ENCODE measurements around the gene GUSB.
"Not testable (repeated sequence)": the region's sequence is repeated elsewhere in the genome, so short reads cannot be mapped to it uniquely, and the experiment has no call there.

The GUSB gene

GRCh38 chr7:65974876-65975275, 7.1 kb downstream of the GUSB start:
- DNase-seq: no peak

DNA sequence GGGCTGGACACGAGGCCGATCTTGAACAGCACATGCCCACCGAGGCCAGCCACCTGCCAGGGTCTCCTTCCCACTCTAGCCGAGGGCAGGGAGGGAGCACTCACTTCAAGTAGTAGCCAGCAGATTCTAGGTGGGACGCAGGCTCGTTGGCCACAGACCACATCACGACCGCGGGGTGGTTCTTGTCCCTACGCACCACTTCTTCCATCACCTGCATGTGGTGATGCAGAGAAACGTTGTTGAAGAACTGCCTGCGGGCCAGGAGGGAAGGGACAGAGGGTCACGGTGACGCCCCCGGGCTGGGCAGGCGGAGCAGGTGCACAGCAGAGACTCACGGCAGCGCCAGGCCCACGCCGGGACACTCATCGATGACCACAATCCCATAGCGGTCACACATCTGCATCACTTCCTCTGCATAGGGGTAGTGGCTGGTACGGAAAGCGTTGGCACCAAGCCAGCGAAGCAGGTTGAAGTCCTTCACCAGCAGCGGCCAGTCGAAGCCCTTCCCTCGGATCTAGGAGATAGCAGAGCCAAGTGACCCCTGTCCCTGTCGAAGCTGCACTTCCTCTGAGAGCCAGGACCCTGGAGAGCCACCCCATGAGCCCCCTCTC, 7.7 kb downstream of the GUSB start:
- no peak for DNase-seq

GRCh38 chr7:65972976-65973375, 9.0 kb downstream of the GUSB start:
- DNase-seq: no peak

- DNase-seq: no peak
Observed at GRCh38 chr7:65971021-65971420, 11.0 kb downstream of the GUSB start.

- DNase-seq: no peak
Observed at GRCh38 chr7:65968256-65969185, 13.5 kb downstream of the GUSB start.

DNA sequence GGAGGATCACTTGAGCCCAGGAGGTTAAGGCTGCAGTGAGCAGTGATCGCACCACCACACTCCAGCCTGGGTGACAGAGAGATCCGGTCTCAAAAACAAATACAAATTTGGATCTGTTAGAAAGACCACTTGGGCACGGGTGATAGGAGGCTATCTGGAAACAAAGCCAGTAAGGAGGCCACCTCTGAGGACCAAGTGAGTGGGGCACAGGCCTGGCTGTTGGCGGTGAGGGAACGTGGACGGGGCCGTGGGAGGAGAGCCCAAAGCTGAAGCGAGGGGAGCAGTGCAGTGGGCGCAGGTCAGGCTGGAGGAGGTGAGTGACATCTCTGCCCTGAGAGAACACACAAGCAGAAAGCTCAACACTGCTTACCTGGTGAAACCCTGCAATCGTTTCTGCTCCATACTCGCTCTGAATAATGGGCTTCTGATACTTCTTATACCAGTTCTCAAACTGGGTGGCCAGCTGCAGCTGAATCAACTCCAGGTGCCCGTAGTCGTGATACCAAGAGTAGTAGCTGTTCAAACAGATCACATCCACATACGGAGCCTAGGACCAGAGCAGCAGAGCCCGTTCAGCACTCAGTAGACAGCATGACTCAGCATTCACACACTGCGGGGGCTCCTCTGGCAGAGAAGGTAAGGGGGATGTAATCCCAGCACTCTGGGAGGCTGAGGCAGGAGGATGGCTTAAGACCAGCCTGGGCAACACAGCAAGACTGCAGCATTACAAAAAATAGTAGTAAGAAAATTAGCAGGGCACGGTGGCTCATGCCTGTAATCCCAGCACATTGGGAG, 14.5 kb downstream of the GUSB start:
- no peak for DNase-seq

GRCh38 chr7:65966146-65966545, 15.9 kb downstream of the GUSB start:
- DNase-seq: no peak

GRCh38 chr7:65964671-65965070, 17.3 kb downstream of the GUSB start:
- not testable (repeated sequence) for DNase-seq

DNA sequence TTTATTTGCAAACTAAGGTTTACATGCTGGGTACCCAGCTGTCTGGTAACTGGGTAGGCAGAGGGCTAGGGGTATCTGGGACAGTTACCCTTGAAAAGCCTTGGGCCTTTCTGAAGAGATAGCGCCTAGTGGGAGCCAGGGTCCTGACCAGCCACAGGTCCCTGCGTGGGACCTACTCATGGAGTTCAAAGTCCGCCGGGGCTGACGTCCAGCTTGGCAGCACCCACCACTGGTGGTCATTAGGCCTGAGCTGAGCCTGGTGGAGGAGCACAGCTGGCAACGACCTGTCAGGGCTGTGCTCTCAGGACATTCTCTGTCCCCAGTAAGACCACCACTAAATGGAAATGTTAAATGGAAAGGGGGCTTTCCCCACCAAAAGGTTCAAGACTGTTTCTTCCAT, 20.0 kb downstream of the GUSB start:
- DNase-seq: no peak

GRCh38 chr7:65960351-65961074, 21.5 kb downstream of the GUSB start:
- DNase-seq: no peak

GRCh38 chr7:65955718-65956117, 26.3 kb downstream of the GUSB start:
- no peak for DNase-seq

GRCh38 chr7:65953890-65954450, 28.0 kb downstream of the GUSB start:
- DNase-seq: no peak

DNA sequence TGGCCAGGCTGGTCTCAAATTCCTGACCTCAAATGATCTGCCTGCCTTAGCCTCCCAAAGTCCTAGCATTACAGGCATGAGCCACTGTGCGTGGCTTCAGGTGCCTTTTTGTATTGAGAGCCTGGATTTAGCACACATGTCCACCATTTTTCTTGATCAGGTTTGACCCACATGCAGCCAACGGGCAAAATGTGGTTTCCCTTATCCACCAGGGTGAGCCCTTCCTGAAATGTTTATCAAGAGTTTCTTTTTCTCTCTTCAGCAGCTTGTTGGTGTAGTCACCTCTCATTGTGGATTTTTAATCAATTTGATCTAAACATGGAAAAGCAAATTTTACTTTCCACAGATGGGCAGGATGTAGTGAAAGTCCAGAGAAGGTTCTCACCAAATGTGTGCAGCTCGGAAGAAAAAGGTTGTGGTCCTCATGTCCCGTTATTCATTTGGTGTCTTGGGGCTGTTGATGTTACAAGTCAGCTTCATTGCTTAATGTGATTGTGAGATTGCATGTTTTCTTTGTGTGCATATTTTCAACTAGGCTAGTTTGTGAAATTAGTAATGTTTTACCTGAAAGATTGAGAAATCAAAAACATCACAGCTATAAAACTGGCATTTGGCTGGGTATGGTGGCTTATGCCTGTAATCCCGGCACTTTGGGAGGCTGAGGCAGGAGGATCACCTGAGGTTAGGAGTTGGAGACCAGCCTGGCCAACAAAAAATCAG, 28.9 kb downstream of the GUSB start:
- DNase-seq: no peak

- no peak for DNase-seq
Observed at GRCh38 chr7:65951837-65952578, 30.0 kb downstream of the GUSB start.

- DNase-seq: peak; percentile 18
Observed at GRCh38 chr7:65946904-65947303, 35.1 kb downstream of the GUSB start.

- DNase-seq: not testable (repeated sequence)
Observed at GRCh38 chr7:65945787-65946186, 36.2 kb downstream of the GUSB start.

DNA sequence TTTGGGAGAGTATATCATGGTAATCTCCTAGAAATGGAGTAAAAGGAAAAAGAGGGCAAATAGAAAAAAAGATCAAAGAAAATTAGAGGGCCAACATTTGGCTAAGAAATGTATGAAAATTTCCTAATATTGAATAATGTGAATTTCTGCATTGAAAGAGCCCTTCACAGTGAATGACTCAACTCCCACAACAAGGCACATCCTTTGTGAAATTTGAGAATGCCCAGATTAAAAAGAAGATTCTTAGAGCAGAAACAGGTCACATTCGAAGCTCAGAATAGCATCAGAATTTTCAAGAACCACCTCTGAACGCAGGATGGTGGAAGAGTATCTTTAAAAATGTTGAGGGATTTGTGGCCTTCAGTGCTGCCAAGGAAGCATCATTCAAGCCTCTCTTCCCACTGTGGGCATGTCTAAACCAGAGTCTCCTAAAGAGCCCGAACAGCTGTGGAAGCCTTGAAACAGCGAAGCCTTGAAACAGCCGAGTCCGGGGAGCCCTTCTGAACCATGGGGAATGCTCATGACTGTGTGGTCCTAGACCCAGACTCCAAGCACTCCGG, 43.6 kb downstream of the GUSB start:
- no peak for DNase-seq

DNA sequence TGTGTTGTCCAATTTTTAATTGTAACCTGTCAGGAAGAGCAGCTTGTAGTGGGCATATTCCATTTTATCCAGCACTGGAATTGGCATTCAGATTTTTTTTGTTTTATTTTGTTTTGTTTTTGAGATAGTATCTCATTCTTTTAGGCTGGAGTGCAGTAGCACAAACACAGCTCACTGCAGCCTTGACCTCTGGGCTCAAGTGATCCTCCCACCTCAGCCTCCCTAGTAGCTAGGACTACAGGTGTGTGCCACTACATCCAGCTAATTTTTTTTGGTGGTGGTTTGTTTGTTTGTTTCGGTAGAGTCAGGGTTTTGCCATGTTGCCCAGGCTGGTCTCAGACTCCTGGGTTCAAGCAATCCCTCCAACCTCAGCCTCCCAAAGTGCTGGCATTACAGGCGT, 44.7 kb downstream of the GUSB start:
- no peak for DNase-seq

- DNase-seq: no peak
Observed at GRCh38 chr7:65931685-65932084, 50.3 kb downstream of the GUSB start.

Data from CD4-positive, alpha-beta T cell treated with Interleukin-4 for 4 hours (primary cell).